HuH-7.5 (cell line): ENCODE data around the gene GPR63.

ENCODE experiments used
- DNase-seq: peaks from one replicate; pipeline ENCODE4 v3.0.0; 2011; ENCODE audit warnings: low spot score

Gene GPR63

DNA sequence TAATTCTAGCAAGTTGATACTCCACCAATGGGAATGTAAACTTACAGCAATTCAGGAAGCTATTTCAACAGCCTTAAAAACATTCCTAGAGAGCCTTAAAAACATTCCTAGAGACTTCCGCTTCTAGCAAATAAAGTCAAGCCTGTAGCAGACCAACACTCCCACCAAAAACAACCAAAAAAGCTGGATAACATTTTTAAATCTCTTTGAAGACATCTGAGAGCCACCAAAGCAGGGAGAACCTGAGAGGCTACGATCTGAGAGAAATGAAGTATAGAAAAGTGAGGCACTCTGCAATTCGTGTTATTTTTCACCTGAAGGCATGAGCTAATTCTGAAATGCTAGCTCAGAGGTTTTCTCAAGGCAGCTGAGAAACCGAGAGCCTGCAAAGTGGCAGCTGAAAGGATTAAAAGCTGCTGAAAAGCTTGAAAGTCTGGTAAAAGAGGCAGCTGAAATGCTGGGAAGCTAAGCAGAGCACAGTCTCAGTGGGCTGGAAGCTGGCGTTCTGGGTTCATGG is 20.9 kb downstream of the GPR63 start:
- DNase-seq: no peak

DNA sequence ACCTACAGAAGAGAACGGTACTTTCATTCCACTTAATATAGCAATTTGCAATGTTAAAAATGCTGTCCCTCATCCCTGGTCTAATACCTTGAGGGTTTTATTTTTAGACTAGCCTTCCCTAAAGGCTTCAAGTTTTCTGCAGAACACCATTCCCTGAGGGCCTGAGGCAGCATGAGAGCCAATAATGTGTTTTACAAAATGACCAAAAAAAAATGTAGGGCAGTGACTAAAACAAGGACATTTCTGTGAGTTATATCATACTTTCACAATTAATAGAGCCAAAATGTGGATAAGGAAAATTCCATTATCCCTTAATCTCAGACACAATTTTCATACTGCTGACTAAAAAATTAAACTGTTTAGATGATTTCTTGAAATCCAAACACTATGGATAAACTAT is 22.7 kb downstream of the GPR63 start:
- DNase-seq: no peak

DNA sequence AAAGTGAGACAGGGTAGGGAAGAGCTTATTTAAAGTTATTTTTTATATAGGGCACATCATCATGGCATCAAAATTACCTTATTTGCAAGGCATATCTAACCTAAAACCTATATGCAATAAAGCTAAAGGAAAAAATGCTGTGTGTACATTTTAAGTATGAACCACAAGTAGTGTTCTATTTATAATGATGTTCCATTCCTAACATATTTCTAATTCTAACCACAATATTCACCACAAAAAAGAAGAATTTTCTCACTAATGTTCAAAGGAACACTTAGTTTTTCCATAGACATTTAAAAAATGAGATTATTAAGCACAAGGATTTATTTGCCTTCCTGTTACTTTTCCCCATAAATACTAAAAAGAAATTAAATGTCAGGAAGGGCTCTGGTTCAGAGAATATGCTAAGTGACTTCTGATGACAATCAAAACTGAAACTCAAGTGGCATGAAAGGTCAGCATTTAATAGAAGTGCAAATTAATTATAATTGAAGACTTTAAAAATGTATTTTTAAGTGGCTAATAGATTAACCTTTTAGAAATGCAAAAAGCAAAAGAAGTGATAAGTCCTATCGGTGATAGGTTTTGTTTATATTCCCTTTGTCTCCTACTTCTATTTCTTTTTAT is 25.1 kb downstream of the GPR63 start:
- DNase-seq: no peak

DNA sequence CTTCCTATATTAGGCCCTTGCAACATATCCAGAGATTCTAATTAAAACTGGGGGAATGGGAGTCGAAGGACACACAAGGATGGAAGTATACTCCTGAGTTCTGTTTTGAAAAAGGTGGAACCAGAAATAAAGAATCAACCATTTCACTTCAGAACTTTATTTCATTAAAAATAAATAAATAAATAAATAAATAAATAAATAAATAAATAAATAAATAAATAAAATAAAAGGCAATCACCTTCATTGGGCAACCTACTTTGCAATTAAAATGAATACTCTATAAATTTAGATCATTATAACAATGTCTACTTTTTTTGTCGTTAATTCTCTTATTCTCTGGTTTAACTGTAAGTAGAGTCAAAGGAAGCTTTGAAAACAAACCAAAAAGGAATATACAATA is 25.6 kb downstream of the GPR63 start:
- no peak for DNase-seq

DNA sequence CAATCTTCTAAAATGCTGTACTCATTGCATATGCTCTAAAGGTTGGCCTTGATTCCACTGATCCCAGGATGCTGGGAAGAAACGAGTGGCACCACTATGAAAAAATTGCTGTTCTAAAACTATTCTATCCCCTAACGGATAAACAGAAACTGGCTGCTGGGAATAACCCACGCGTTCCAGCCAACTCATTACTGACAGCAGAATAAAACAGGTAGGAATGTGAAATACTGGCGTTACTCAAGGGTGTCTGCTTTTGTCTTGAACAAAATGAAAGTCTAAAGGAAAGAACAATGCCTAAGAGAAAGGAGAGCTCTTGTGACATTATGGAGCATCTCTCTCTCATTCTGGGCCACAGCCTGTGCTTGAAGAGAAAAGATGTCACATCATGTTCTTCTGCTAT is 26.1 kb downstream of the GPR63 start:
- DNase-seq: no peak

DNA sequence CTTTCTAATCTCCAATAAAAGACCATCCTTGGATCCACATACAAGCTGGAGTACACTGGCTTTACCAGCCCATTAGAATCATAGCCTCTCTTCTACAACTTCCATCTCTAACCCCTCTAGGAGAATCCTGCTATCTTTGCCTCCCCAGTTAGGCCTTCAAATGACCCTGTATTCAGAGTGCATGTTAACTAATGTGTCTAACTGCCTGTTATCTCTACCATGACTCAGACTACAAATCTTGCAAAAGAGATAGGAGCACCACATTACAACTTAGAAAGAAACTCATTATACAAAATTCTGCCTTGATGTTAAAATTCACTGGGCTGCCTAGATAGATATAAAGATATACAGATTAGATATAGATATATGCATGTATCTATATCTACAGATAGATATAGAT is 28.2 kb downstream of the GPR63 start:
- no peak for DNase-seq

DNA sequence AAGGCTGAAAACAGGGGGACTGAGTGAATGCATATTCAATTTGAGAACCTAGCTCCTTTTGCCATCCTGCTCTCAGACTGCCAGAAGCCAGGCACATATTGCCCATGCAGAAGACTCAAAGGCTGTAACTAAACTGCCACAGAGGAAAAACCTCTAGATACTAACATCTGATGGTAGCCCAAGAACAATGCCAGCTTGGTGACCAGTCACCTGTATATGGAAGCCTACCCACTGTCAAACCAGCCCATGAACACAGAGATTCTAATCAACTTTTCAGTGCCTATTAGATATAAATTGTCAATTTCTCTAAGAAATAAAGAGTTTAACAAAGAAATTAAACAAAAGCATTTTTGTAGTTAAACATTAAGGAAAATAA is 34.2 kb downstream of the GPR63 start:
- no peak for DNase-seq

DNA sequence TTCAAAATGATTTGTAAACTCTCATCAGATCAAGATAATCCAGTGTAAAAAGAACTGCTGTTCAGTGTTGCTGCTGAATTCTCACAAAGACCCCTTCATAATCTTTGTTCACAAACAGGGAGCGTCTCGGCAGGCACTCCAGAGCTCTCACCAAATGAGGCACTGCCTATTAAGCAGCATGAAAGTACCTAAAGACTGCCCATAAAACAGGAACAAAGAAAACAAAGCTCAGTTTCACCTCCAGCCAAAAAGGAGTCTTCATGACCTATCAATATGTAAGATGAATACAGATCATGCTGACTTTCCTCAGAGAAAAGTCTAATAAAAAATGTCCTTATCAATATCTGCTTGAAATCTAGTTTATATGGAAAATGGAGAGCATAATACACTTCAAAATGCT is 41.8 kb downstream of the GPR63 start:
- DNase-seq: no peak

DNA sequence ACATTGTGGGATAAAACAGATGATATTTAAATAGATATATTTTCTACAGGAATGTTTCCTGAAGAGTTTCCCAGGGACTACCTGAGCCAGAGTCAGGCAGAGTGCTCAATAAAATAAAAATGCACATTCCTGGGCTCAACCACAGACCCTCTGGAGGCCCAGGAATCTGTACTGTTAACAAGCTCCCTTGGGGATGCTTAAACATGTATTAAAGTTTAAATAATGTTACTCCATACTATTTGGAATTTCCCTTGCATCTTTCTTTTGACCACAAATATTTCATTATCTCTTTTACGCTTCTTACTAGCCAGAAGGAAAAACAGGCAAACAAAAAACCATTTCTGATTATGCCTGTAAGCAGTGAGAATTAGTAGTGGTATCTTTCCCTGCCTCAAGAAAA is 42.3 kb downstream of the GPR63 start:
- DNase-seq: no peak

DNA sequence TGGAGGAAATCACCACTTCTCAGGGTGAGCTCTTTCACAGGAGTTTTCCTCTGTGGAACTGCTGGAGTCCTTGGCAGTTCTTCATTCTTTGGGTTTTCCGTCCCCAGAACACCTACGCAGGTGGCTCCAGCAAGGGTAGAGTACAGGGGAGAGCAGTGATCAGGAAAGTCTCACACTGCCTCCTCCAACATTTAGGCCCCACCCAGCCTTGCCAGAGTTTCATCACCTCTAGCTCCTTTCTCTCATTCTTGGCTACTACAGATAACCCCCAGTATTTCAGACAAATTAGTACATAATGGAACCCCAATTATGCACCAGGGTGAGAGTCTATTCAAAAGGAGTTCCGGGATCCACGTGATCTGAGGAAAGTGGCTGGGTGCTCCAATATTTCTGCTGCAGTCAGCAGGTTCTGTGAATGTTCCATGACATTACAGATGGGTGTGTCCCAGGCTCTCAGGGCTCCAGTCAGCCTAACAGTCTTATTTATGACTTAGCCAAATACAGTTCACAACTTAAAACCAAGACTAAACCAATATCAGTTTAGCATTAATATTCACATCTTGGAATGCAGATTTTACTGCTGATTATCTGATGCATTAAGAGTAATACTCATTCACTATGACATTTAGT is 44.6 kb downstream of the GPR63 start:
- no peak for DNase-seq

DNA sequence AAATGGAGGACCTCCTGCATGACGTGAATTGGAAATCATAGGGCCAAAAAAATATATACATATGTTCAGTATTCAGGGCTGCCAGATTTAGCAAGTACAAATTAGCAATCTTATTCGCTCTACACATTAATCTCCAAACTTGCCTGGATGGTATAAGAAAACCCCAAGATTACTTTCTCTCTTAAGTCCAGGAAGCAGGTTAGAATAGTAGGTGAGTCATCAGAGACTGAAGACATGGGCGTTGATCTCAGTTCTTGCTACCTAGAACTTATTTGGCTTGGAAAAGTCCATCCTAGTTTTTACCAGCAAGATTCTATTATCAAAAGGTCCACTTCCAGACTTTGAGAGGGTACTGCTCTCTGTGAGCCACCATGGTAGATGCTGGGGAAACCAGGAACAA is 47.4 kb downstream of the GPR63 start:
- DNase-seq: no peak

DNA sequence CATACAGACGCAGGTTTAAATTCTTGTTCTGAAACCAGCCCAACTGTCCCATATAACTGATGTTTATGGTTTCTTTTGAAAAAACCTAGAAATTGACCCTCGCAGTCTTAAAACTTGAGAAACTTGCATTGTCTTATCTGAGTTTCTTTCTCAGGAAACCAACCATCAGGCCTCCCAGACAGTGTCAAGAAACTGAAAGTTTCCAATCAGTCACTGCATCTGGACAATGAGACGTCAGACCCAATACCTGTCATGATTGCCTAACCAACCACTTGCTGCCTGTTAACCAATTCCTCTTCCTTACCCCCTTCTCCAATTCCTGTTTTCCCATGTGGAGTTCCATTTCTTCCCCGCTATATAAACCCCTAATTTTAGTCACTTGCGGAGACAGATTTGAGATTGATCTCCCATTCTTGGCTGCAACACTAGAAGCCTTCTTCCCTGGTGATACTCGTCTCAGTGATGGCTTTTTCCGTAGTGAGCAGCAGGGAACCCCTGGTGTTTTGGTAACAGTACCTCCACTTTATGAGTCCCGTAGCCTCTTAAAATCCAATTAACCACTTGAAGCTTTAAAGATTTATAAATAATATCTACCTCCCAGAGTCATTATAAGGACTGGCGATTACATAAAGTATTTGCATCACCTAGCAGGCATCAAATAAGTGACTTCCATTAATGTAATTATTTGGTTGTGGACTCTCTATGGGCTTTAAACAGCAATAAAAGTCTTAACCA is 49.3 kb downstream of the GPR63 start:
- DNase-seq: no peak

DNA sequence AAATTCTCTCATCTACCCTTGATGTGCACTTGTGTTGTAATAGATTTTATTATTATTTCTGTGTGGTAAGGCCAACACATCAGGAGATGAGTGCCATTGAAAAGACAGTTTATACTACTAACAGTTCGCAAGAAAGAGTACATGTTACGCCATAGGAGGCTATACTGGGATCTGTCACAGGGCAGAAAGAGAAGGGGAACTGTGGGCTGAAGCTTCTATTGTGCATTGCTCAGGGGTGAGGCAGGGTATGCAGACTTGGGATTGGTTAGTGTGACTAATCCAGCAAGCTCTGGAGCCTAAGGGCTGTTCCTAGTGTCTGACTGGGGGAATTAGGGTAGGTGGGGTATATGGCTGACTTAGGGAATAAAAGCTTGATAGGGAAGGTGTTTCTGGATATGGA is 50.9 kb downstream of the GPR63 start:
- DNase-seq: no peak

DNA sequence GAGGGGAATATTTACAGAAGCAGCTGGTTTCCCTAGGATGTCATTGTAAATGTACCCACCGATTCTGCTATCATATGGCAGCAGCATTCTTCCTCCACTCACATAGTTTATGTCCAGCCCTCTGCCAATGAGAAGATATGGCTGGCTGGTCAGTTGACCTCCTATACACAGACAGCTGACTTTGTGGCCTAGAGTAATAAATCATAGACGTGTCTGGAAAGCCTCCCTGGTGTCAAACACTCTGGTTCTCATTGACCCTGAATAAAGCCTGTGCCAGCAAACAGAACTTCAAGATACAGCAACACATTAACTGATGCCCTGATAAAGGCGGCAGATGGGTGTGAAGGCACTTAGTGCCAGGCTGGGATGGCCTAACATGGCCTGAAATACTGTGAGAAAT is 52.6 kb downstream of the GPR63 start:
- no peak for DNase-seq

DNA sequence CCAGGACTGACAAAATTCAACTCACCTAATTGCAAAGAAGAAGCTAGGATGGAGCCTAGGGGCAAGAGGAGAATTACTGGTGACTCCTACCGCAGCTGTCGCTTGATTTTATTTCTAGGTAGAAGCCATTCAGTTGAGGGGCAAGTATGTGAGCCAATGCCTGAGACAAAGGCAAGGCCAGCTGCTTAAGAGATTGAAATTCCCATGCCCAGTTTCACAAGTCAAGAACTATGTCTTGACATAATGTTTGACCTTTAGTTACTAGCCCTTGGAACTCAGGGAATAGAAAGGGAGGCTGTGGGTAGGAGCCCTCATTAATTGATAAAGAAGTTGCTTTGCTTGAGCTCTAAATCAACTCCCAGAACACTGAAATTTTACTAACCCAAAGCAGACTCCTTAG is 54.0 kb downstream of the GPR63 start:
- DNase-seq: no peak

DNA sequence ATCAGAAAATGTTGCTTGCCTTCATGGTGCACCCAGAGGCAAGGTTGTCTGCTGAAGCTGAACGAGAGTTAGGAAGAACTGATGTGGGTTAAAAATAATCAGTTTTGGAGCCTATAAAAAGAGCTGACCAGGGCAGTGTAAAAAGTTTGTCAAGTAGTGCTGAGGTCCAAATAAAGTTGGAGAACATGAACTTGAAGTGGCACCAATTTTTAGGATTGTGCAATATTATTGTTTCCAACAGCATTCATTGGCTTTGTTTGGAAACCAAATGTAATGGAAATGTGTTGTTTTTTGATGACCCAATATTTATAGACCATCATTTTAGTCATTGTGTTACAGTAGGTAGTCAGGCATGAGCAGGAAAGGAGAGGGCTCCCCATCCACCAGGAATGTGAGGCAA is 55.7 kb downstream of the GPR63 start:
- DNase-seq: no peak

DNA sequence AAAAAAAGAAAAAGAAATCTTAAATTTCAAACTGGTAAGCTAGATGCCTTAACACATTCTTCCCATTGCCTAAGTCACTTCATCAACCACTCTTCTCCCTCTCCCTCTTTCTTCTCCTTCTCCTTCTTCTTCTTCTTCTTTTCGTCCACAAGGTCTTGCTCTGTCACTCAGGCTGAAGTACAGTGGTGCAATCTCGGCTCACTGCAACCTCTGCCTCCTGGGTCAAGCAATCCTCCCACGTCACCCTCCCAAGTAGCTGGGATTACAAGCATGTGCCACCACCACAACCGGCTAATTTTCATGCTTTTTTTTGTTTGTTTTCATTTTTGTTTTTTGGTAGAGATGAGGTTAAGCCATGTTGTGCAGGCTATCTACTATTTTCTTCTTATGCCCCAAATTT is 60.2 kb downstream of the GPR63 start:
- DNase-seq: no peak

DNA sequence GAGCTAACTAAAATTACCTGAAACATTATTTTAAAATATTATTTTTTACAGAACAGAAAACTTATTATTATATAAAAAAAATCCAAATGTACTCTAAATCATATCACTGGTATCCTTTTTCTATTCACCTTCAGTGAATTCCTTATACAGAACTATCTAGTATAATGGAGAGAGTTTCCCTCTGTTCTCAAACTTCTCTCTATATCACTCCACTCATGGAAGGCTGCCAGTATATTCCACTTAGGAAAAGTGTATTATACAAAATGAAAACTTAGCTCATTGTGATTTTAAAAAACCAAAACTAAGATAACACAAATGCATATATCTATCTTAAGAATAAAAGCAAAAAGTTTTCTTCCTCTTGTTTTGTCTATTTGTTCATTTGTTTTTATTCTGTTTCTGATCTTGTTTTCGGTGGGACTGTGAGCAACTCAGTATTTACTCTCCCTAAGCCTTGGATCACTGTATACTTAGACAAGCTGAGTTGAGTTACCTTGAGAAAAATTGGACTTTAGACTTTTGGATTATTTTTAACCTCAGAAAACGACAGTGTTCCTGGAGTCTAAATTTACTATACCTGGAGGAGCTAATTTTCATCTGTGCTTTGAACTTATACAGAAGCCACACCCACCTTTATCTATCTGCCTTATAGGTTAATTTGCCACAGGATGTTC is 61.4 kb downstream of the GPR63 start:
- no peak for DNase-seq

DNA sequence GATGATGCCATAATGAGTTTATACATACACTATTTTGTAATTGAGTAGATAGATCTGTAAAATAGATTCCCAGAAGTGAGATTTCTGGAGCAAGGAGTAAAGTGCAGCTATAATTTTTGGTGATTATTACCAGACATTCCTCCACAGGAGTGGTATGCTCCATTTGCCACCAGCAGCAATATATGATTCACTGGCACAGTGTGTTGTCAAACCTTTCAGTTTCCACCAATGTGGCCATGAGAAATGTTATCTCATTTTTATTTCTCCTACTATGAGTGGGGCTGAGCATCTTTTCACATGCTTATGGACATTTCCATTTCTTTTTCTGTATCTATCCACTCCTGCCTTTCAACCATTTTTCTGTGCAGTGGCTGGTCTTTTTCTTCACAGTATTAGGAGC is 70.5 kb downstream of the GPR63 start:
- DNase-seq: no peak

DNA sequence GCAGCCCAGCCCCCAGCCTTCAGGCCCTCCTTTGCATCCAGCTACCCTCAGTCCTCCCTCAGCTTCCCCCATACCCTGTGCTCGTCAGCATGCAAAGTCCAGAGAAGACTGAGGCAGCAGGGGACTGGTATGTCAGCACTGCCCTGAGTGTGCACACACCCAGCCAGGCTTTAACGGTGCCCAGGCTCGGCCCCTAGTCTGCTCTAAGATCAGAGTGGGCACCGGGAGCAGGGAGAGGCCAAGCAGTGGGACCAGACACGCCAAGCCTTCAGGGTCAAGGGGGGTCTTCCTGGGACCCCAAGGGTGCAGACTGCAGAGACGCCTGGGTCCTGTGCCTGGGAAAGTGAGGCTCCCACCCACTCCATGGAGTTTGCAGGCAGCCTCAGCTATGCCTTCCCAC is 74.7 kb downstream of the GPR63 start:
- DNase-seq: no peak

DNA sequence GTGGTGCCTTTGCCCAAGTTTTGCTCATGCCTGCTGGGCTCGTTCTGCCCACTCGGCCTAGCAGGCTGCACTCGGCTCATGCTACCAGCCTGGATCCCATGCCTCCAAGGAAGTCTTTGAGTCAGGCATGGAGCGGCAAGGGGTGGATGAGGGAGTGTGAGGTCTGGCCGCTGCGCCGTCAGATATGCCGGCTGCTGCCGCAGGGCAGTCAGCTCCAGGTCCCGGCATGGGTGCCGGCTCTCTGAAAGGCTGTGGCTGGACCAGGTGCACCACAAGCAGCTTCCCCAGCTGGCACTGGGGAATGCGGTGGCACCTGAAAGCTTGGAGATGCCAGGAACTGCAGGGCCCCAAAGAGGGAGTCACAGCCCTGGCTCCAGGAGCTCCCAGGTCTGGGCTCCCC is 75.5 kb downstream of the GPR63 start:
- no peak for DNase-seq

DNA sequence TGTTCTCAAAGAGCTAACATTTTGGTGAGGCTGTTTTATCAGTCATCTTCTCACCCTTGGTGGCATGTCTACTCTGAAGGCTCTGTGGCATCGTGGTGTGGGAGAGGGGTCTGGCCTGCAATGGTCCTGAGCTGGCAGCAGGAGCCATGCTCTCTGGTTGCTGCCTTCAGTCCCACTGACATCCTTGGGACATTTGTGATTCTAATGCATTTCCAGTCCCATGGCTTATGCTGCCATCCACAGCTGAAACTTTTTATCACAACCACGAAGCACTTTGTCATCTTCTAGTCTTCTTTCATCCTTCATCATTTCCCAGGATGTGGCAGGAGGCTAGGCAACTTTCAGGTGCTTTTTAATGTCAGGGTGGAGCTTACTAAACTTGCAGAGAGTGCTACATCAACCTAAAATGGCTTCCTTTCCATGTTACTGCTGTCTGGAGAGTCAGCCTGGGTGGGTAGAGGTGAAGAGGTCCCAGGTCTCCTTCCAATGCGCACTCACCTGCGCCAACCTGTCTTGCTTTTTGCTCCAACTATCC is 77.1 kb downstream of the GPR63 start:
- DNase-seq: no peak

DNA sequence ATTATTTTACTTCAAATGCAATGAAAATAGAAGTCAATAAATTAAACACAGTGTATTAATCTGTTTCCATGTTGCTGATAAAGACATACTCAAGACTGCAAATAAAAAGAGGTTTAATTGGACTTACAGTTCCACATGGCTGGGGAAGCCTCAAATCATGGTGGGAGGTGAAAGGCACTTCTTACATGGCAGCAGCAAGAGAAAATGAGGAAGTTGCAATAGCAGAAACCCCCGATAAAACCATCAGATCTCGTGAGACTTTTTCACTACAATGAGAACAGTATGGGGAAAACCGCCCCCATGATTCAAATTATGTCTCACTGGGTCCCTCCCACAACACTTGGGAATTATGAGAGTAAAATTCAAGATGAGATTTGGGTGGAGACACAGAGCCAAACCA is 82.2 kb downstream of the GPR63 start:
- DNase-seq: no peak
